SH-SY5Y (cell line): Measurements from ENCODE around the gene RFC1.

Experiments
- GATA2 ChIP-seq: IDR thresholded peaks from 2 replicates; pipeline ENCODE4 v1.6.1; 2011; ENCODE audit warnings: mild to moderate bottlenecking, low read depth, low read length
- GATA3 ChIP-seq: IDR thresholded peaks from 2 replicates; pipeline ENCODE4 v1.6.1; 2011; ENCODE audit warnings: low read depth, mild to moderate bottlenecking, low read length, moderate library complexity

DNA sequence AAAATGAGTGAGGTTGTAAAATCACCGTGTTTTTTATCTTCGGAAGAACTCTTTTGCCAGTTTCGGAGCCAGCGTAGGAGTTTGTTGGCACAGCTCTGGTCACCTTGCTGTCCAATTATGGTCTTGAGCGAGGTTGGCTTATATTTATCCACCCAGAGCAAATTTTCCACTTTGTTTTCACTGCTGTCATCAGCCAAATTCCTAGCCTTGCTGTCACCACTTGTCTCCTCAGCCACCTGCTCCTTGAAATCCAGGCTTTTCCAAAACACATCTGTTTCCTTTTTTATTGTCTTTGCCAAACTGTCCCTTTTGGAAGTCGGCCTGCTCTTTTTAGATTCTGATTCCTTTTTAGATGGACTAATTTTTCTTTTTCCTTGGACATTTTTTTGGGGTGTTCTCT lies 57.6 kb downstream of the RFC1 start:
- TF ChIP-seq GATA3, result no peak
- TF ChIP-seq GATA2, result no peak
